Cerebellar nuclear complex (tissue), 1 donor: ENCODE data around the gene PCDHGA6.
A peak's percentile ranks its signal among the peaks of the same experiment; 100 is the strongest.
"Not testable (repeated sequence)": the region's sequence is repeated elsewhere in the genome, so short reads cannot be mapped to it uniquely, and the experiment has no call there.

Experiments used
- DNase-seq, 2 experiments: peaks; one replicate each; lab custom pipeline; 2025; lab: John Stamatoyannopoulos, UW

PCDHGA6 gene

GRCh38 chr5:141373673-141374317, at the start of gene PCDHGA6:
PCDHGA6 (plus strand) TSS chr5:141373891; CDS start chr5:141374084, 193 bp downstream.
- no peak for DNase-seq

- peak in 1 of 2 experiments; percentile 48 for DNase-seq
Measured at GRCh38 chr5:141326088-141326854, 47.4 kb upstream of the PCDHGA6 start.

- DNase-seq = no peak
Measured at GRCh38 chr5:141328231-141328630, 45.5 kb upstream of the PCDHGA6 start.

GRCh38 chr5:141330299-141331080, 43.2 kb upstream of the PCDHGA6 start, which contains the start of gene PCDHGA1:
PCDHGA1 (plus strand) TSS chr5:141330514.
- no peak for DNase-seq

GRCh38 chr5:141332571-141332970, 41.1 kb upstream of the PCDHGA6 start:
- not testable (repeated sequence) for DNase-seq

GRCh38 chr5:141338538-141339306, 35.0 kb upstream of the PCDHGA6 start, which contains the start of gene PCDHGA2:
PCDHGA2 (plus strand) TSS chr5:141338760.
- no peak for DNase-seq

GRCh38 chr5:141340781-141341354, 32.8 kb upstream of the PCDHGA6 start:
- DNase-seq = not testable (repeated sequence)

GRCh38 chr5:141342773-141343172, 30.9 kb upstream of the PCDHGA6 start:
- DNase-seq = no peak

GRCh38 chr5:141343242-141343952, 30.3 kb upstream of the PCDHGA6 start, which contains the start of gene PCDHGA3:
PCDHGA3 (plus strand) TSS chr5:141343829; CDS start chr5:141344034, 205 bp downstream.
- no peak for DNase-seq

- no peak for DNase-seq
Measured at GRCh38 chr5:141343953-141344463, 29.7 kb upstream of the PCDHGA6 start.

- DNase-seq = no peak
Measured at GRCh38 chr5:141345327-141345726, 28.4 kb upstream of the PCDHGA6 start.

- DNase-seq = not testable (repeated sequence)
Measured at GRCh38 chr5:141346017-141346416, 27.7 kb upstream of the PCDHGA6 start.

GRCh38 chr5:141349917-141350619, 23.6 kb upstream of the PCDHGA6 start, which contains the start of gene PCDHGB1:
PCDHGB1 (plus strand) TSS chr5:141350099; CDS start chr5:141350261, 162 bp downstream.
- no peak for DNase-seq

- DNase-seq = no peak
Measured at GRCh38 chr5:141351591-141351990, 22.1 kb upstream of the PCDHGA6 start.

- DNase-seq = no peak
Measured at GRCh38 chr5:141354900-141355469, 18.7 kb upstream of the PCDHGA6 start, which contains the start of gene PCDHGA4. PCDHGA4 (plus strand) TSS chr5:141355021; CDS start chr5:141355108, 87 bp downstream.

GRCh38 chr5:141355641-141356040, 18.1 kb upstream of the PCDHGA6 start:
- DNase-seq = no peak

GRCh38 chr5:141356133-141356532, 17.6 kb upstream of the PCDHGA6 start:
- no peak for DNase-seq

GRCh38 chr5:141356950-141357349, 16.7 kb upstream of the PCDHGA6 start:
- DNase-seq = no peak
